Stimulated activated CD8-positive, alpha-beta memory T cell treated with anti-CD3 and anti-CD28 coated beads, Interleukin-7, amount 100 ng/mL, for 48 hours (primary cell): ENCODE measurements around the gene GDF15.

Experiments
- DNase-seq, 2 donors: peaks; one replicate each; pipeline ENCODE4 v3.0.0-alpha.2; 2020; ENCODE audit warnings: low read depth in 1 of 2; ENCODE audit errors: extremely low read depth in 1 of 2

GDF15 gene

DNA sequence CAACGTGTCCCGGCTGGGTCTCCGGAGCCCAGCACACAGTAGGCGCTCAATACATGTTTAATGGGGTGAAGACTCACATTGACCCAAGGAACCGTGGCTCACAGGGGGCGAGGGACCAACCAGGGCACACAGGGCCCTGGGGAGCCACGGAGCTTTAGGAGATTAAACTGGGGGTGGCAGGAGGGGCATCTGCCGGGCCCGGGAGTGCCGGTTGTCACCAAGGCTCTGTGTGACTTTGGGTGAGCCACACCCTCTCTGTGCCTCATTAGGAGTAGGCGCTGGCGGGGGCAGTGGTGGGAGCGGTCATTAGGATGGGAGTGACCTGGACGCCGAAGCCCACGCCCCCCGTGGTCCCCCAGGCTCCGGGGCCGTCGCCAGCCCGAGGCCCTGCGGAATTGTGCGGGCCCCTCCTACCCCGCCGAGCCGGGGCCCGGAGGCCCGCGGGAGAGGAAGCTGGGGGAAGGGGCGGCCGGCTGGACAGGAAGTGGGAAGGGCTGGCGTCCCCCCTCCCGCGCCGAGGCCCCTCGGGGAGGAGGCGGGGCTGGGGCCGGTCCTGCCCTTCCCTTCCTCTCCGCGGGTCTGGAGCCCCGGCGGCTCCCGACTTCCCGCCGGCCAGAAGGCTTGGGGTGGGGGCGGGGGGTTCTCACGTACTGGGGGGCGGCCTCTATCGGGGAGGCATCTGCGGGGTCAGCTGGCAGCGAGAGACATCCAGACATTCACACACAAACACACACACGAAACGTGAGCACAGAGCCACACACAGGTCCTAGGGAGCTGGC is 31.5 kb downstream of the GDF15 start:
- no peak for DNase-seq

DNA sequence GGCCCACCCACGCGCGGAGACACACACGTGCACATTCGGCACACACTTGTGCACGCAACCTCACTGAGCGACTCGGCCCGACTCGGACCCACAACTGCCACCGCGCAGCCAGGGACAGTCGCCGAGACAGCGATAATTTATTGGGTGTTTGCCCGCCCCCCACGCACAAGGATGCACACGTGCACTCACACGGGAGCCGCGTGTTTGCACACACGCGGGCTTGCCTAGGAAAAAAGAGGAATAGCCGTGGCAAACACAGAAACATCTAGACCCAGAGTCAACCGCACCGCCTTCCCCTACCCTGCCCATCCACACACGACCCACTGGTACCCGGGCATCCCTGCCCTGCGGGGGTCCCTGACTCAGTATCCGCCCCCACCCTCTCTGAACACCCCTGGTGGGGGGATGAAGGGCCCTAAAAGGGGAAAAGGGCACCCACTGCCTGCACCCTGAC is 32.1 kb downstream of the GDF15 start:
- DNase-seq: no peak

DNA sequence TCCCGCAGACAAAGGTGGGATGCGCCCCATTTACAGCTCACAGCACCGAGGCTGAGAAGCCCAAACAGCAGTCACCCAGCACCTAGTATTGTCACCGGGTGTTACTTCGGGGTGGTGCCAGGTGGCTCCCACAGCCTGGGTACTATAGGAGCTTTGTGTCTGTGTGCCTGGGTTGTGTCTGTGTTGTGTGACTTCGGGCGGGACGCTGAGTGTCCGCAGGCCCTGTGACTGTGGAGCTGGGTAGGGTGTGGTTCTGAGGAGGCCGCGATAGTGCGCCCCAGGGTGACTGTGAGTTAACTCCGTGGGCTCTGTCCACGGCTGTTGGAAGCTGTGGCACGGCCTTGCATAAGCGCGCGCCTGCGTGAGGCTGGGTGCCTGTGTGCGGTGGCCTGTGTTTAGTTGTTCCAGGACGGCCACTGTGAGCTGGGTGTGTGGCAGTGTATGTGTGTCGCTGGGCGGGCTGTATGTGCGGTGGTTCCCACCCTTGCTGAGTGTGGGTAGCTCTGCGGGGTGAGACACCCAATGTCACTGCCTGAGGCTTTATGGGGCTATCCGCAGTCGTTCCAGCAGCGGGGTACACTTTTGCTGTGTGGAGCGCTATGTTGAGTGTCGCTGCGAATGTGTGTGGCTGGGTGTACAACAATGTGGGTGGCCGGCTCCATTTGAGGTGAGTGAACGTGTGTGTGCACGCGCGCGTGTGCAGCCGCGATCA is 32.7 kb downstream of the GDF15 start:
- DNase-seq: no peak

DNA sequence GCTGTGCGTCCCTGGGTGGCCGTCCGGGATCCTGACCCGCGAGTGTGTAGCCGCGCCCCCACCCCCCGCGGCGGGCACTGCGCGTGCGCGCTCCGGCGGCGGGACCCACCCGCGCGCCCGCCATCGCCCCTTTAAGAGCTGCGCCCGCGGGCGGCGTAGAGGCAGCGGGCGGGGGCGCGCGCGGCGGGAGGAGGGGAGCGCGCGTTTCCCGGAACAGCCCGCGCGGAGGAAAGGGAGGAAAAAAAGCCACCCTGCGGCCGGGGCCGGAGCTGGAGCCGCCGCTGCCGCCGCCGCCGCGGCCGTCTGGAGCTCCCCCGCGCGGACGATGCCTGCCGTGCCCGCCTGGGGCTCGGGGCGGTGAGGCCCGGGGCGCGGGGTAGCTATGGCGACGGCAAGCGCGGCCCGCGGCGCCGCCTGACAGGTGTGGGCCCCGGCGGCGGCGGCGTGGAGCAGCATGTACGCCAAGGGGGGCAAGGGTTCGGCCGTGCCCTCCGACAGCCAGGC is 33.3 kb downstream of the GDF15 start, which contains the start of gene SSBP4:
Gene SSBP4, plus strand, starts transcription at position 204 of the 504 bp plus-strand sequence. Its CDS starts 251 bp downstream, at position 455.
- DNase-seq: peak in 1 of 2 donors; percentile 64

DNA sequence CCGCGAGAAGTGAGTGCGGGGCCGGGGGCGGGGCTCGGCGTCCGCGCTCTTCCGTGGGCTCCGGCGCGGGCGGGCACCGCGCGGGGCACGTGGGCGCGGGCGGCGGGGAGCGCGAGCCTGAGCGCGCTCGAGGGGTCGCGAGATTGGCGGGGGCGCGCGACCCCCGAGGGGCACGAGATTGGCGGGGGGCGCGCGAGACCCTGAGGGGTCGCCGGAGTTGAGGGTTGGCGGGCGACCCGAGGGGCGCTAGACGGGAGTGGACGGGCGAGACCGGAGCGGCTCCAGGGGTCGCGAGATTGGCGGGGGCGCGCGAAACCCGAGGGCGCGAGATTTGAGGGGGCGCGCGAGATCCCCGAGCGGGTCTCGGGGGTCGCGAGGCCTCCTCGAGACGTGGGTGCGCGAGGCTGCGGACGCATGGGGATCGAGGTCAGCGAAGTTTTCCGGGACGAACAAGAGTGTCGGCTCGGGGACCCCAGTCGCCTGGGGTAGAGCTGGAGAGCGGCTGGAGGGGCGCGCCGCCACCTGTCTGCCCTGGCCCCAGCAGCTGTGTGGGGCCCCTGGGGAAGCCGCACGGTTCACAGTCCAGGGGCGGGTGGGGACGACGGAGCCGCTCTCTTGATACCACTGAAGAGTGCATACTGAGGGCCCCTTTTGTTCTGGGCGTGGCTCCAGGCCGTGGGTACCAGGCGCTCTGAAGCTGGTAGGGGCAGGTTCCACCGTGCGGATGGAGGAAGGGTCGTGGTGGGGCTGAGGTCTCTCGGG is 33.9 kb downstream of the GDF15 start:
- DNase-seq: no peak

DNA sequence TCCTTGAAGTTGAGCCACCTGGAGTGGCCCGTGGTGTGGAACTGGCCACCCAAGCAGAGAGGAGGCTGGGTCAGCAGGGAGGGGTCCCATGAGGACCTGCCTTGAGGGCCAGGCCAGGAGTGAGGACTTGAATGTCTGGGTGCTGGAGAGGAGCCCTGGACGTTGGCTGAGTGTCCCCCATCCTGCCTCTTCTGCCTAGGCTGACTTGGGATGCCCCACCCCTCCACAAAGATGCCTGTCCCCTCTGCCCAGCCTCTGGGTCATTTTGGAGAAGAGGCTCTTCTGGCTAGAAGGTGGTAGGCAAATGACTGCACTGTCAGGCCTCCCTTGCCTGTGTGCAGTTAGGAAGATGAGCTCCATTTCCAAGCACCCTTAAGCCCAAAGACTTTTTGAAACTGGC is 35.0 kb downstream of the GDF15 start:
- no peak for DNase-seq

DNA sequence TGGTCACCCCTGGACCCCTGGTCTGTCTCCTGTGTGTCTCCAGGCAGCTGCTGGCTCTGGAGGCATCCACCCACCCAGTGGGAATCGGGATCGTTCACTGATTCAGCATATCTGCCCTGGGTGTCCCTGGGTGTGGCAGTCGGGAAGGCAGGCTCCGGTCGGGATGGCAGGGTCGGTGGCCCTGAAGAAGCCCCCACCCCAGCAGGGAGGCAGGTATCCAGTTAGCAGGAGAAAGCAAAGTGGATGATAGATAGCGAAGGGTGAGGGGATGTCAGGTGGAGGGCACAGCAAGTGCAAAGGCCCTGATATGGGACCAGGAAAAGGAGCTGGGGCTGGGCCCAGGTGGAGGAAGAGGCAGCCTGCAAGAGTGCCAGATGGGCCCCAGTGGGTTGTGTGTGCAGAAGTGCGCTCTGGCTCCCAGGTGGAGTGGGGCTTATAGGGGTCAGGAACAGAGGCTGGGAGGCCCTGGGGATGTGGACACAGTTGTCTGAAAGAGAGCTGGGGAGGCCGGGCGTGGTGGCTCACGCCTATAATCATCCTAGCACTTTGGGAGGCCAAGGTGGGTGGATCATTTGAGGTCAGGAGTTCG is 35.5 kb downstream of the GDF15 start:
- DNase-seq: no peak

DNA sequence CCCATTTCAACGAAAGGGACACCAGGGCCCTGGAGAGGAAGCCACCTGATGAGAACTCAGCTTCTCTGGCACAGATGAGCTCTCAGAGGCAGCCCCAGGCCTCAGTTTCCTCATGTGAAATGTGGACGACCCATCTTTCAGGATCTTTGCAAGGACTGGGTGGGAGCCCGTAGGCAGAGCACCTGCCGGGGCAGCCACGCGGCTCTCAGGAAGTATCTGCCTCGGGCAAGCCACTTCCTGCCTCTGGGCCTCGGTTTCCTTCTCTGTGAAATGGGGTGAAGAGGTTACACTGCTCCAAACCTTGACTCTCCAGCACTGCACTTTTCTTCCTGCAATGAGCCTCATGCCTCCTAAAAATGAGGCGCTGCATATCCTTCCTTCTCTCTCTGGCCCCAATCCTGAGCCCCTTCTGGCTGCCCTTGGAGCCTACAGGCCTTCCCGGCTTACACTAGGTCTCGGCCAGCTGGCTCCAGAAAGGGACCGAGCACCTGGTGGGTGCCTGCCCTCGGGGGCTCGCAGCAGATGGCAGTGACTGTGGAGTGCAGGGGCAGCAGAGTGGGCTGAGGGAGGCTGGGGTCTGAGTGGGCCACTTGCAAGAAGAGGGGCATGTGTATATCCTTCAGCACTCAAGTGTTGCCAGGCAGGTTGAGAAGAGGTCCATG is 36.7 kb downstream of the GDF15 start:
- DNase-seq: no peak

DNA sequence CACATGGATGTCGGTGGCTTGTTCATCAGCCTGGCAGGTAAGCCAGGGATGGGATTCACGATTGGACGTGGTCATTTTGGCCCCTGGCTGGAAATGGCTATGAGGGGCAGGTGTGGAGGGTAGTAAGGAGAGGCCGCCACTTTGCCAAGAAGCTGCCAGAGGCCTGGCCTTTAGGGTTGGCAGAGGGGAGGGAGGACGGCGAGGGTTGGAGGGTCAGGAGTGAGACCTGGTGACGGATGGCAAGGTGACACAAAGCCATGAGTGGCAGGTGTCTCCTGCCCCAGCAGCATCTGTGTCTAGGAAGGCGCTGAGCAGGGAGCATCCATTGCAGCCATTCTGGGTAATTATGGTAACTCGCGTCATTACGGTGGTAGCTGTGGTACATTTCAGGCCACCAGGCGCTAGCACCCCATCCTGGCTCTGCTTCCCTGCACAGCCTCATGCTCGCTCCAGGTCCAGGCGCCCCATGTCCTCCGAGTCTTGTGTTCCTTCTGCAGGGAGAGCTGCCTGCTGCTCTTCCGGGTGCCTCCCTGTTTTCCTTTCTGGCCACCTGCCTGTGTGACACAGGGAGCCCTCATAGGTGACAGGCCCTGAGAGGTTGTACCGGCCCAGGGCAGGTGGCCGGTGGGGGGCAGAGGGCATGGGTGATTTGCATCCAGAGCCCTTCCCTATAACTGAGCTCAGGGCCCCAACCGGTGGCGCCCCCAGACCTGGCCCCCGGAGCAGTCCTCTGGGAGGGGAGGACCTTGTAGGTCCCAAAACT is 37.5 kb downstream of the GDF15 start:
- DNase-seq: no peak

DNA sequence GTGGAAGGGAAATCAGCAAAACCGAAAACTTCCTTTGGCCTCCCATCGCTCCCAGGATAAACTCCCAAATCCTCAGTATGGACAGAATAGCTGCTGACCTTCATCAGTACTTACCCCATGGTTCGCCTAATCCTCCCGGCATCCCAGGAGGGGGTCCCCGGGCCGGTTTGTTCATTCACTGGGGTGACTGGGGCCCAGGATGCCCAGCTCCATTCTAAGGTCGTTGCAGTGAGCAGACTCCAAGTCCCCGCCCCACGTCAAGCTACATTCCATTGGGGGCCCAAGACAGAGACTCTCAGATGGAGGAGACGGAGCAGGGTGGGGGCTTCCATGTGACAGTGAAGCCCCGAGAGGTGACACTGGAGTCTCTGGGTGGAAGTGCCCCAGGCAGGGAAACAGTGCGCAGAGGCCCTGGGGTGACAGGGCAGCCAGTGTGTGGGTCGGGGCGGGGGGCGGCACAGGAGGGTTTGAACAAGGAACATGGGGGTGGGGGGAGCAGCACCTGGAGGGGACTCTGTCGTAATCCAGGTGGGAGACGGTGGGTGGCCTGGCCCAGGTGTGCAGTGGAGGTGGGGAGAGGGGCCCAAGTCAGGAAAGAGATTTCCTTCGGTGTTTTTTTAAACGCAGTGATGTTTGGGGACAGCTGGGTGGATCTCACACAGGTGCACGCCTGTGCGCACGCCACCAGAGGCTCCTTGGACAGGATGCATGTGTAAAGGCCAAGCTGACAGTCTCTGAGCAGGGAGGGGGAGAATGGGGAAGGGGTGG is 38.3 kb downstream of the GDF15 start:
- DNase-seq: no peak

DNA sequence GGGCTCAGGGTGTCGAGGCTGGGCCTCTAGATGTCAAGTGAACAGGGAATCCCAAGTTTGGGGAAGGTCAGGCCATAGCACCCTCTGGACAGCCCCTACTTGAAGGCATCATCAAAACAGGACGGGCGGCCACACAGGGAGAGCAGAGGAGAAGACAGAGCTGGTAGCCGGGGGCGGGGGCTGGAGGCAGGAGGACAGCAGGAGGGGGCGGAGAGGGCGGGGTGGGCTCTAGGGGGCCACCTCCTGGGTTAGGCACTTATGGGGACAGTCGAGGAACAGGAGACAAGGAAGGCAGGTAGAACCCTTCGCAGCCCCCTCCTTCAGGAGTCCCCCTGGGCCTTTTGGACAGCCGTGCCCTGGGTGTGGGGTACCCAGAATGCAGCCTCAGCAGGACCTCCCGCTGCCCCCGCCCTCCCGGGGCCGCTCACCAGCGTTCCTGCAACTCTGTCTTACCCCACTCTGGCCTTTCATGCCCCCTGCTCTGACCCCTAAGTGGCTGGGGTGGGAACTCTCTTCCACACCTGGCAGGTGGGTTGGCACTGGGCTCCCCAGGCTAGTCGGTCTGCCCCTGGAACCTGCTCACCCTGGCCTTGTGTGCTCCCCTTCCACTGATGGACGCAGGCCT is 39.0 kb downstream of the GDF15 start:
- DNase-seq: no peak

DNA sequence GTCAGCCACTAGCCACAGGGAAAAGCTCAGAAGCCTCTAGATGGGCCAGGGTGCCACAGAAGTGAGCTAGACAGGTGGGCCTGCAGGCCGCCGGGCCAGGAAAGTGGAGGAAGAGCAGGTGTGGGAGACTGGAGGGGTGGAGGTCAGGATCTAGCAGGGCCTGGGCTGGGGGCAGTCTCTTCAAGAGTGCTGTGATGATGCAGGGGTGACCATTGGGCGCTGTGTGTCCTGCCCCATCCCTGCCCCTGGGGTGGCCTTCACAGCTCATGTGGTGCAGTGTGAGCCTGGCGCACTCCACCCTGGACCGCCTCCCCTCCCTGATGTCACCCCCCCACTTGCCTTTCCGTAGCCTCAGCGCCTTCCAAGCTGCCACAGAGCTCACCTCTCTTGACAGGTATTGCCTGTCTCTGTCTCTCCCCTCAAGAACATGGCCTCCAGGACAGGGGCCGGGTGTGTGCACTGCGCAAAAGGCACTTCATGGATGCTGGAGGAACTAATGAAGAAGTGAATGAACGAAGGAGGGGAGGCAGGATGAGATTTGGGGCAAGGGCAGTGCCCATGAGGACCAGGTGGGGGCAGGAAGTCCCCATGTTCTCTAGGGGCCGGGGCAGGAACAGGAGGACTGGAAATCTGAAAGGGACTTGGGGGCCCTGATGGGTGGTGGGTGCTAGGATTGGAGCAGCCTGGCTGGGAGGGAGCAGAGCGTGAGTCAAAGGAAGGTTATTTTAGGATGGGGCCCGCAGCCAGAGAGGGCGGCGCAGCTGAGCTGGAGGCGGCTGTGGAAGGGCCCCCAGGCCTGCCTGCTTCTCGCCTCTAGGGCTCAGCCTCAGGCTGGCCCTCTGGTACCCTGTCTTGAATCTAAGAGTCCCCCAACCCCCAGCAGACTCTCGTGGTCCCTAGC is 39.8 kb downstream of the GDF15 start:
- no peak for DNase-seq

DNA sequence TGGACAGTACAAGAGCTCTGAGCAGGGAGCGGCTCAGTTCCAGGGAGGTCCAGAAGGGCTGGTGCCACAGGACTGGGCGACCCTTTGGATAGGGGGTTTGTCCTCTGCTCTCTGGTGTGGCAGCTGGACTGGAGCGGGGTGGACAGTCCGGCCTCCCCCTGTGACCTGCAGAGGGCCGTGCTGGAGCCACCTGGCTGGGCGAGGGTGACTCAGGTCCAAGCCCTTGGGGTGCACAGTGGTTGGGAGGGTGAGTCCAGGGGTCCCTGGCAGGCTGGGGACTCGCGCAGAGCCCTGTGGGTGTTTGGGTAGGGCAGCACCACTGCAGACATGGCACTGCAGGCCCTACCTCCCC is 40.4 kb downstream of the GDF15 start:
- DNase-seq: no peak

DNA sequence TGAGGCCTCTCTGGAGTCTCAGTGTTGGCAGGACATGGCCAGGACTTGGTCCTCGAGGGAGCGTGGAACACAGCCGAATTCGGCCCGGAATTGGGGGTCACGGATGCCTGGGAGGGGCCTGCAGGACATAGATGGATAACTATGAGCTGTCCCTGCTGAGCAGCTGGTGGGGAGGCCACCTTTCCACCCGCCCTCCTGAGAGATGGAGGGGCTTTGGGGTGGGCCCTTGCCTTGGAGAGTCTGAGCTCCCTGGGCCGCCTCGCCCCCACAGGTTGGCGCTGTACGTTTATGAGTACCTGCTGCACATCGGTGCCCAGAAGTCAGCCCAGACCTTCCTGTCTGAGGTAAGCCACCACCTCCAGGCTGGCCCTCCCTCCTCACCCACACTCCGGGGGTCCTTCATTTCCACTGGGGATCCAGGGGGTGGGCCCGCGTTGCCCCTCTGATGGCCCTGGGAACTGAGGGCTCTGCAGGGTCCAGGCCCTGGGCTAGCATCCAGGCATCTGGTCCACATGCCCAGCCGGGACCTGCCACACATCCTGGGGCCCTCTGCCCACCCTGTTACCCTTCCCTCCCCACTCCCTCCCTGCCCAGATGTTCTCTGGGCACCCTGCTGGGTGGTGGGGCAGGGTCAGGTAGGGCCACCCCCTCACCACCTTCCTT is 41.3 kb downstream of the GDF15 start:
- no peak for DNase-seq

DNA sequence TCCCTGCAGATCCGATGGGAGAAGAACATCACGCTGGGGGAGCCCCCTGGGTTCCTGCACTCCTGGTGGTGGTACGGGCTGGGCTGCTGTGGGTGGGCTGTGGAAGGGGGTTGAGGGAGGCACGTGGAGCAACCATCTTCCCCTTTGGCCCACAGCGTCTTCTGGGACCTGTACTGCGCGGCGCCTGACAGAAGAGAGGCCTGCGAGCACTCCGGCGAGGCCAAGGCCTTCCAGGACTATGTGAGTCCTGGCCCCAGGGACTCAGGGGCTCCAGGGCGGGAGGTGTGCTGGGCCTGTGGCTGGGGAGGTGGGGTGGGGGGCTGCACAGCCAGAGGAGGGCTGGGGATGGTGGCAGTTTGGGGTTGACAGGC is 41.8 kb downstream of the GDF15 start:
- DNase-seq: no peak

DNA sequence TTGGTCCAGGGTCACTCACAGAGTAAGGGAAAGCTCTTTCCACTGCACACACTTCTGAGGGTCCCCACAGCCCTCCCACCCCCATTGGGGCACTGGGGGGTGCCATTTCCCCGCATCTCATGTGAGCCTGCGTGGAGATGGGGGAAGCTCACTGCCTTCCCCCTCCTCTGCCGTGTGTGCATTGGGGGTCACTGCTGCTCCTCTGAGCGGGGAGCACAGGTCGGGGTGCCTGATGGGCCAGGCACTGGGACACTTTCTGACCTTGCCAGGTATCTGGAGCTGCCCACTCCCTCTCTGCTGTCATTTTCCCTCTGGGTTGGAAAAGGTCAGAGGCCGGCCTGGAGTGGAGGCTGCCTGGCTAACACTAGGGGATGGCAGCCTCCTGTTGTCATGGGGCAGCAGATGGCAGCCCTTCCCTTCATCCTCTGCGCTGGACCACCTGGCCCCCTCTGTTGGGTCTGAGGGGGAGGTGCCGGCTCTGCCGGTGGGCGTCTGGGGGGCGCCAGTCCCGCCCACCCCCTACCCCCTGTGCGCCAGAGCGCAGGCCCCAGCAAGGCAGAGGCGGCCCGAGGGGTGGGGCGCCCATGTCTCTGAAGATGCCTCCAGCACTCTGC is 42.3 kb downstream of the GDF15 start:
- DNase-seq: no peak
